Hematopoietic multipotent progenitor cell treated with erythropoietin and hydrocortisone succinate and interleukin-3 and kit ligand, for 17 days (in vitro differentiated cells): ENCODE measurements around the gene KIF25.

Experiments used
- DNase-seq: peaks from one replicate; pipeline ENCODE4 v3.0.0-alpha.2; 2015; ENCODE audit warnings: low spot score

Gene KIF25

GRCh38 chr6:168017629-168018028 lies 20.2 kb downstream of the KIF25 start:
- DNase-seq: no peak

GRCh38 chr6:168018664-168019063 lies 21.2 kb downstream of the KIF25 start:
- DNase-seq: no peak

- DNase-seq: no peak
Observed at GRCh38 chr6:168020242-168020641, 22.8 kb downstream of the KIF25 start.

- no peak for DNase-seq
Observed at GRCh38 chr6:168021581-168021980, 24.1 kb downstream of the KIF25 start.

GRCh38 chr6:168022488-168023321 lies 25.2 kb downstream of the KIF25 start:
- no peak for DNase-seq

GRCh38 chr6:168024951-168025510 lies 27.6 kb downstream of the KIF25 start:
- DNase-seq: no peak

- DNase-seq: no peak
Observed at GRCh38 chr6:168025831-168026710, 28.6 kb downstream of the KIF25 start.

- DNase-seq: no peak
Observed at GRCh38 chr6:168026925-168027324, 29.5 kb downstream of the KIF25 start.

GRCh38 chr6:168027521-168027920 lies 30.1 kb downstream of the KIF25 start:
- DNase-seq: no peak

GRCh38 chr6:168028181-168028580 lies 30.7 kb downstream of the KIF25 start:
- no peak for DNase-seq

- DNase-seq: no peak
Observed at GRCh38 chr6:168029459-168030217, 32.2 kb downstream of the KIF25 start.

GRCh38 chr6:168030218-168030746 lies 32.8 kb downstream of the KIF25 start:
- DNase-seq: no peak

GRCh38 chr6:168030908-168031307 lies 33.4 kb downstream of the KIF25 start:
- DNase-seq: no peak

GRCh38 chr6:168031411-168031971 lies 34.0 kb downstream of the KIF25 start:
- no peak for DNase-seq

- DNase-seq: no peak
Observed at GRCh38 chr6:168032005-168032760, 34.7 kb downstream of the KIF25 start.

- no peak for DNase-seq
Observed at GRCh38 chr6:168033791-168034190, 36.3 kb downstream of the KIF25 start.

GRCh38 chr6:168034537-168034936 lies 37.1 kb downstream of the KIF25 start:
- no peak for DNase-seq

- DNase-seq: no peak
Observed at GRCh38 chr6:168035098-168035660, 37.7 kb downstream of the KIF25 start.

- no peak for DNase-seq
Observed at GRCh38 chr6:168035661-168036545, 38.4 kb downstream of the KIF25 start.
